KOPT-K1 (cell line): Measurements from ENCODE around the gene TOMT.

ENCODE experiments used
- H3K27ac ChIP-seq: fragments of 200-600 bp; sonication (generic); 2 replicates; pipeline ENCODE4 v1.5.1; 2016; ENCODE audit warnings: antibody characterized with exemption, mild to moderate bottlenecking, low read depth, low read length; ENCODE audit not compliant: poor library complexity, severe bottlenecking
- H3K36me3 ChIP-seq: fragments of 200-600 bp; sonication (generic); 2 replicates; pipeline ENCODE4 v1.5.1; 2017; ENCODE audit warnings: antibody characterized with exemption, mild to moderate bottlenecking, low read length, moderate library complexity; ENCODE audit not compliant: insufficient read depth
- H3K9me3 ChIP-seq: fragments of 200-600 bp; sonication (generic); 2 replicates; pipeline ENCODE4 v1.5.1; 2017; ENCODE audit warnings: antibody characterized with exemption, low read length, mild to moderate bottlenecking; ENCODE audit not compliant: insufficient read depth, poor library complexity, severe bottlenecking

TOMT gene

DNA sequence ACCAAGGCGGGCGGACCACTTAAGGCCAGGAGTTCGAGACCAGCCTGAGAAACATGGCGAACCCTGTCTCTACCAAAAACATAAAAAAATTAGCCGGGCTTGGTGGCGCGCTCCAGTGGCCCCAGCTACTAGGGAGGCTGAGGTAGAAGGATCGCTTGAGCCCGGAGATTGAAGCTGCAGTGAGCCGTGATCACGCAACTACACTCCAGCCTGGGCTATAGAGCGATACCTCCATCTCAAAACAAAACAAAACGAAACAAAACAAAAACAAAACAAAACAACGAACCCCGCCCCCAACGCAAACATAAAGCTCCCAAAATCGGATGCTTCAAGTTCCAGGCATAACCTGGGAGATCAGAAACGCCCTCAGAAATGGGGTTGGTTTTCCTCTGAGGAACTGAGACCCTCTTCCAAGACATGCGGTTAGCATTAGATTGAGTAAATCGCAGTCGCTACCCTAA lies 24.5 kb upstream of the TOMT start:
- Histone ChIP-seq H3K27ac (peak overlapping the region; percentile 82), H3K9me3 (no peaks in the 10 kb centered on the region), H3K36me3 (peaks cover 7% of the 10 kb centered on the region)

DNA sequence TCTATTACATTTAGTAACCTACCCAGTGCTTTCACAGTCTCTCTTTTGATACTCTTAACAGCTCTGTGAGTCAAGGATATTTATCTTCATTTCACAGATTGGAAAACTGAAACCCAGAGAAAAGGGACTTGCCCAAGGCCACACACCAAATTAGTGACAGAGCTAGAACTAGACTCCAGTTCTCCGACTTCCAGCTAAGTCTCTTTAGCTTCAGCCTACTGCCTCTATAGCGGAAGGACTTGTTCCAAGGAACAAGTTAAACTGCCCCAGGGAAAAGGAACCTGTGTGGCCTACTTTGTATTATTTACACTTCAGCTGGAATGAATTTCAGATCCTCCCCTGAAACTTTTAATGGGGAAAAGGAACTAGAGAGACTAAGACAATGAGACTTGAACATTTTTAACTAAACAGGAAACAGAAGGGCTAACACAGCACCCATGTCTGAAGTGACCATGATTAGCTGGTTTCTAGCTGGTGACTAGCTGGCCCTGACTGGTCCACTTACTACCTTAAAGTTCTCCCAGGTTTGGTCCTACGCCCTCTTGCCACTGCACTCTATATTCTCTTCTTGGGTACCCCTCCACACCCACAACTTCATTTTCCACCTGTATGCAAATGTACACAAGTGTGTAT lies 23.8 kb upstream of the TOMT start:
- H3K9me3 ChIP-seq, result no peaks in the 10 kb centered on the region
- H3K27ac ChIP-seq, result no peak overlapping the region
- no peaks in the 10 kb centered on the region; the same call in 1 of the 2 replicates for H3K36me3 ChIP-seq

DNA sequence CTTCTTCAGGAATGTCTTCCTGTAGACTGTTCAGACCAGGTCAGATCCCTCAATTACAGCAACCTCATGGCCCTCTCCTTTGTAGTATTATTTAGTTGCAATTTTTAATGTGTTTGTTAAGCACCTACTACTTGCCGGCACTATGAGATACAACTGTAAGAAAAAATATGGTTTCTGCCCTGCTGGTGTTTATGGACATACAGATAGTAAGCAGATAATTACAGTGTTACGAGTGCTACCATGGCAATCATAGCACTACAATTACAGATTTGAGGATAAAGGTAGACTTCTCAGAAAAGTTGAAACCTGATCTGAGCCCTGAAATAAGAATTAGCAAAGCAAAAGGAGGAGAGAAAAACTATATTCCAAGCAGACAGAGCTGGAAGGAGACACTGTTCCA lies 22.3 kb upstream of the TOMT start:
- Histone ChIP-seq H3K27ac (no peak overlapping the region), H3K9me3 (no peaks in the 10 kb centered on the region), H3K36me3 (peaks cover 6% of the 10 kb centered on the region; the same call in 1 of the 2 replicates)

DNA sequence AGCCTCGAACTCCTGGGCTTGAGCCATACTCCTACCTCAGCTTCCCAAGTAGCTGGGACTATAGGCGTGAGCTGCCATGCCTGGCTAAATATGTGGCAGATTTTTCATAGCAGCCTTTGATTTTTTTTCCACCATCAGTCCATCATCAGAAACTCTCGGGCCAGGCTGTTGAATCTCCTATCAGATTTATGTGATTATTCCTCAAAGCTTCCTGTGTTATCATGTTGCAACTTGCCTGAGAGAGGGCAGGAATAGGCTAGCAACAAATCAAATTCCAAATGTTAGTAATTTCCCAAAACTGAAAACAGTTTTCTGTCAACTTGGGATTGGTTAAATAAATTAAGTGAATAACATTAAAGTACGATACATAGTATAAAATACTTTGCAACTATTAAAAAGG lies 21.6 kb upstream of the TOMT start:
- no peaks in the 10 kb centered on the region for H3K9me3 ChIP-seq
- no peak overlapping the region for H3K27ac ChIP-seq
- H3K36me3 ChIP-seq, result peaks cover 13% of the 10 kb centered on the region

DNA sequence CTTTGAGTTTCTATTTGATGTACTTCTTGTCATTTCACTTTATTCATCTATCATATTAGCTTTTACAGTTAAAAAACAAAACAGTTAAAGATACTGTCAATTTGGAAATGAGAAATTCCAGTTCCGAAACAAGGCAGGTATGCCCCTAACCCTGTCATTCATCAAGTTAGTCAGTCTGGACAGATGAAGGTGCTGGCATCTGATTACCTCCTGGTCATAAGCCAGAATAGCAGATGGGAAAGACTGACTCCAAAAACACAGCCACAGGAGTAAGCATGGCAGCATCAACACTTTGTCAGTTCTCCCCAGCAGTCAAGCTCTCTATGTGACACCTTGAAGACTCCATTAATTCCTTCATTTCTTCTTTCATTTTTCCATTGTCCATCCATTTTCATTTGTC lies 20.8 kb upstream of the TOMT start:
- no peaks in the 10 kb centered on the region for H3K9me3 ChIP-seq
- H3K36me3 ChIP-seq, result peaks cover 22% of the 10 kb centered on the region
- H3K27ac ChIP-seq, result no peak overlapping the region

DNA sequence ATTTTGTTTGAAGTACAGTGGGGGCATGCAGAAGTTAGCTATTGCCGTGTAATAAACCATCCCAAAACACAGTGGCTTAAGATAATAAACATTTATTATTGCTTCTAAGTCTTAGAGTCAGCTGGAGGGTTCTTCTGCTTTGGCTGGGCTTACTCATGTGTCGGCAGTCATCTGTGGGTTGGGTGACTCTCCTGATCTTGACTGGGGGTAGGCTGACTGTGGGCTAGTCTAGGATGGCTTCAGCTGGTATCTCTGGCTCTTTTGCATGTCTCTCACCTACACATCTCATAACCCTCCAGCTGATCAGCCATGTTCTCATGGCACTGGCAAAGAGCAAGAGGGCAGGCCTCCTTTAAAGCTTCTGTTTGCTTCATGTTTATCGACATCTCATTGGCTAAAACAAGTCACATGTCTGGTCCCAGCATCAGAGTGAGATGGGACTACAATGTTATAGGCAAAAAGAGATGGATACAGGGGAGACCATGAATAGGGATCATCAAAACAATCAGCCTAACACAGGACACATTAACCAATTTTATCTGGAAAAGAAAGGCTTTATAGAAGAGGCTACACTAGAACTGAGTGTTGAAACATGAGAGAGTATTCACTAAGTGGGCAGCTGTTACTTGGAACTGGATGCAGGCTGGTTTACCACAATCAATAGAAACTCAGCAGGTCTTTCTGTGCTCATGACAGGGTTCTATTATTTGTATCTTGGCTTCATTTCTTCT lies 19.9 kb upstream of the TOMT start:
- Histone ChIP-seq H3K36me3 (peaks cover 29% of the 10 kb centered on the region), H3K9me3 (no peaks in the 10 kb centered on the region), H3K27ac (no peak overlapping the region)

DNA sequence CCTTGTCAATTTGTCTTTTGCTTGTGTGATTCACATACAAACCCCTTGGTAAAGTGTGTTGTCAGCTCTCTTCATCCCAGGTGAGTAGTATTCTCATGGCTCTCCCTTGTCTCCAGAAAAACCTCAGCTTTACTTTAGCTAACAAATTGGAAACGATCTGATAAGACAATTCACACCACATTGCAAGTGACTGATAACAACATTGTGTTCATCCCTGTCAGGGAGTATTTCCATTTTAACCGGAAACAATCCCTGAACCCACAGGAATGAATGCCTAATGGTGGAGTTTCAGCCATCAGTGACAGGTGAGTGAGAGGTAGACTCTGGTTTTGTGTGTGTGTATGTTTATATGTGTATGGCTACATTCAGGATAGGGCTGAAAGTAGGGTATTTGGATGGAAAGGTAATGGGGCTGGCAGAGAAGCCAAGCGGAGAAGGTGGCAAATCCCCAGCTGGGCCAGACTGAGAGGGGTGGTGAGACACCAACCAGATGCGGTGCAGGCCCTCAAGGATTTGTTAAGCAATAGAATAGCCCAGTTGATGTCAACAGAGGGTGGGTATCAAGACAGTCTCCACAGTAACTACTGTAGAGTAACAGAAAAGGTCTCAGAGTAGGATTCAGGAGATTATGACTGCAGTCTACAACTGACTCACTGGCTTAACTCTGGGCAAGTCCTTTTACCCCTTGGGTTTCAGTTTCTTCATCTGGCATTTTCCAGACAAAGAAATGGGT lies 17.5 kb upstream of the TOMT start:
- Histone ChIP-seq H3K27ac (no peak overlapping the region), H3K9me3 (no peaks in the 10 kb centered on the region), H3K36me3 (peaks cover 36% of the 10 kb centered on the region)

DNA sequence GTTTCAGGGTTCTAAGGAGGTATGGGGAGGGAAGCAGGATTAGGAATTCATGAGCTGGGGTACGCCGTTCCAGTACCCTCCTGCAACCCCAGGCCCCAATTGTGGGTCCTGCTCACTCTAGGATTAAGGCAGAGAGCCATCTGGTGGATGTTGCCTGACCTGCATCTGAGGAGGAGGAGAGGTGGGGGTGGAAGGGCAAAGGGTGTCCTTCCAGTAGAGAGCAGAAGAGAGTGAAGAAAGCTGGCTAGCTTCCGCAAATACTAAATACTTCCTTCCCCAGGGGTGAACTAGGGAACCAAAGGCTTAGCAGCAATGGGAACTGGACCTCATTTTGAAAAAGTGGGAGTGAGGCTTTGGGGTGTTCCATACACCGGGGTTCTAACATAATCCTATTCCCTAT lies 14.4 kb upstream of the TOMT start:
- peaks cover 58% of the 10 kb centered on the region for H3K36me3 ChIP-seq
- no peak overlapping the region for H3K27ac ChIP-seq
- H3K9me3 ChIP-seq, result no peaks in the 10 kb centered on the region

DNA sequence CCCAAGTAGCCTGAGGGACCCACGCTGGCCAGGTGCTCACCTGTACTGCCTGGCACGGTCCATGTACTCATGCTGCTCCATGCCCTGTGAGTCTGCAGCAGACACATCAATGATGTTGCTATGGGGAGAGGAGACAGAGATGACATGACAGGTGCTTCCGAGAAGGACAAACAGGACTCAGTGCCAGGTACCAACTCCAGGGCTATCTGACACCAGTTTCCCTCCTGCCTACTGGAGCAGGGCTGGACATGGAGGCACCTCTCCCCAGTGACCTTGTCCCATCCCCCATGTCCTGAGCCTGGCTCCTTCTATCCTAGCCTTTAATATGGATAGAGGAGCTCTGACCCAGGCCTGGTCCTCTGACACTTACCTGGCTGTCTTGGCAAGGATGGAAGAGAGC lies 7.0 kb upstream of the TOMT start:
- Histone ChIP-seq H3K36me3 (peaks cover 68% of the 10 kb centered on the region), H3K9me3 (no peaks in the 10 kb centered on the region), H3K27ac (no peak overlapping the region)

DNA sequence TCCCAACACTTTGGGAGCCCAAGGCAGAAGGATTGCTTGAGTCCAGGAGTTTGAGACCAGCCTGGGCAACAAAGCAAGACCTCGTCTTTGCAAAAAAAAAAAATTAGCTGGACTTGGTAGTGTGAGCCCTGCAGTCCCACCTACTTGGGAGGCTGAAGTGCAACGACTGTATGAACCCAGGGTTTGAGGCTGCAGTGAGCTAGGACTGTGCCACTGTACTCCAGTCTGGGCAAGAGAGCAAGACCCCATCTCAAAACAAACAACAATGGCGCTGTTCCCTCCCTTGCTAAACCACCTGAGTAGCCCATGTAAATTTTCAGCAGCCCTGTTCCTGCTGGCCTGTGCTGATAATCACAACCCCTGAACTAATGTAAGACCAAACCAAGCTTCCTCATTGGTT lies 5.7 kb upstream of the TOMT start:
- Histone ChIP-seq H3K9me3 (no peaks in the 10 kb centered on the region), H3K27ac (no peak overlapping the region), H3K36me3 (peaks cover 57% of the 10 kb centered on the region)

DNA sequence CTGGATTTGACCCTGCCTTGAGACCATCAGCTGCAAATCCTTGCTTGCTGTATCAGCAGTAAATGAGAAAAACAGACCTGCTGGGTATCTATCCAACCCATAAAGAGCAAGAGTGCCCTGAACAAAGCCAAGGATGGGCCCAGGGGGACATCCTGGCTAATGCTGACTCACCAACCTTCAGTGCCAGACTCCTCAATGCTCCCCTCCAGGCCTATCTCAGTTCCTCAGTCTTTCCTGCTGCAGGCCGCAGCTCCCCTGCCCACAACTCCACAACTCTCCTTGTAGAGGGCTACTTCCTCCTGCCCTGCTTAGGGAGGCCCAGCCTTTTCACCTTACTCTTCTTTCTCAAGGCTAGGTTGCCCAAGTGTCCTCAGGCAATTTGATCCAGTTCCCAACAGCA lies 5.3 kb upstream of the TOMT start:
- H3K27ac ChIP-seq, result no peak overlapping the region
- H3K9me3 ChIP-seq, result no peaks in the 10 kb centered on the region
- peaks cover 53% of the 10 kb centered on the region for H3K36me3 ChIP-seq

DNA sequence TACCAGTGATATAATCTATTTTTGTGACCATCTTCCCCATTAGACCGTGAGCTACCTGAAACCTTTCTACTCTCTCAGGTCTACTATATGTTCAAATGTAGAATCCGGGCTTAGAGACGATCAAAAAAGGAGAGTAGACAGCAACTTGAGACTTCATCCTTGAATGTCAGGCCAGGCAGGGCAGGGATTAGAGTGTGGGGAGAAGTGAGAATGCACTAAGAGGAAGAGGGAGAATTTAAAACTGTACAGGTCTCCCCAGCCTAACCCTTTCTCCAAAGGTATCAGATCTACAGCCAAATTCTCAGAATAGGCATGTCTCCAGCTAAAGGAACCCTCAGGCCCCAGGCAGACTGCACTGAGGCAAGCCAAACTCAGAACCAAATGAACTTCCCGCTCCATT lies 3.6 kb upstream of the TOMT start:
- Histone ChIP-seq H3K9me3 (no peaks in the 10 kb centered on the region), H3K36me3 (peaks cover 42% of the 10 kb centered on the region), H3K27ac (peak overlapping the region; percentile 89)

DNA sequence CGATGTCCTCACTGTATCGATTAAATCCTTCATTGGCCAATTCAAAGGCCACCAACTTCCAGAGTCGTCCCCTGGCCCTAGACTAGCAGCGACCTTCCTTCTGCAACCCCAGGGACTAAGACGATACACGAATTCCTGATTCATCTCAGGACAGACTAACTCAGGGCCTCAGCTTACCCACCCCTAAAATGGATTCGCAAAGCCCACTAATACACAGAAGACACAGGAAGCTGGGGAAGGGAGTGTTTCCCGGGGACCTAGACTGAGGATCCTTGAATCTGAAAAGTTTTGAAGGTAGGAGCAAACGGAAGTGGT lies 3.1 kb upstream of the TOMT start:
- H3K9me3 ChIP-seq, result no peaks in the 10 kb centered on the region
- H3K36me3 ChIP-seq, result peaks cover 42% of the 10 kb centered on the region
- H3K27ac ChIP-seq, result peak overlapping the region; percentile 89

DNA sequence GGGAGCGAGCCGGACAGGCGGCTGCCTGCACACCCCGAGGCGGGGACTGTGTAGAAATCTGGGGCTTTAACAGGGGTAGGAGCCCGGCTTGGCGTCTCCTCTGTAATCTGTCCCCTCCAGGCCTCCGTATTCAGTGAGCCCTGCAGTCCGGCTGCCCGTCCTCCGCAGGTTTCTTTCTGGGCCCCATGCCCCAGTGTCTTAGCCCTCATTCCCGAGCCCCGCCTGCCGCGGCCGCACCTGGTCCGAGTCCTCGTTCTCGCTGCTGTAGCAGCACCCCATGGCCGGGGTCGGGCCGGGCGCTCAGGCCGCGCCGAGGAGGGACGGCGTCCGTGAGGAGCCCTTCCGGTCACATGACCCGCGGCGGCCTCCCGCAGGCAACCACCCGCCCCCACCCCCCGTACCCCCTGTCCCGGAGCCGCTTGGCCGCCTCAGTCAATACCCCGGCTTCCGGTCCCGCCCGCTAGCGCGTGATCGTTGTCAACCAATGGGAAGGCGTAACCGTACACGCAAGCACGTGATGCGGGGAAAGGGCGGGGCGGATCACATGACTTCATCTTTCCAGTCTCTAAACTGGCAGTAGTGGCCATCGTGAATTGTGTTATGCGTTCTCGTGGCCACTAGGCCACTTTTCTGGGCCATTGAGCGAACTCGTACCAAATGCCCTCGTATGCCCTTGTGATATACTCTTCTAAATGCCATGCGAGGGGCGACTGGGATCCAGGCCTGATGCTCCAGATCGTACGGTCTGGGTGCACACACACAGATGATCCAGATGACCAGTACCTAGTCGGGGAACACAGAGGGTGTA lies 2.6 kb upstream of the TOMT start, which contains the start of gene LAMTOR1:
Gene LAMTOR1 (minus strand): TSS at position 352 of the 808 bp plus-strand sequence. CDS start 73 bp downstream, at position 279.
- H3K27ac ChIP-seq, result peak within 1 kb of the TSS; percentile 89
- peaks cover 42% of the 10 kb centered on the region for H3K36me3 ChIP-seq
- H3K9me3 ChIP-seq, result no peaks in the 10 kb centered on the region

DNA sequence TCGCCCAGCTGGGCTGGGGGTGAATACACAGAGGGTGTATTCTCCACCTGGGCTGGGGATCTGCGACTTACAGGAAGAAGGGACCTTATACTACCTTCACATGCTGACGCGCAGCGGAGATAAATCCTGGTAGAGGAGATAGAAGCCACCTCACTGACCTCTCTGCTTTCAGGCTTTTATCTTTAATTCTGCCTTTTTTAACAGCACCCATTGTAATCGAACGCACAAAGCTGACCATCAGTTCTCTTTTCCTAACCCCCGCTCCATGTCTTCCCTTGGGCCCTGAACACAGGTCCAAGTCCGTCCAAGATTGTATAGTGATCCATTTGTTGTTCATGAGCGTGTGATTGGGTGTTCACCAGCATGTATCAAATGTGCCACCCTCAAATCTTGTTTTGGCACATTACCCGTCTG lies 2.0 kb upstream of the TOMT start:
- H3K9me3 ChIP-seq, result no peaks in the 10 kb centered on the region
- peak overlapping the region; percentile 89 for H3K27ac ChIP-seq
- H3K36me3 ChIP-seq, result peaks cover 42% of the 10 kb centered on the region
